Skeletal muscle cell (primary cell): ENCODE measurements around the gene ASCL5.

Experiments used
- DNase-seq: peaks from one replicate; pipeline ENCODE4 v3.0.0-alpha.2; 2010; ENCODE audit warnings: low read depth
- H3K4me3 ChIP-seq: 2 replicates; pipeline ENCODE4 v1.5.1; 2011; ENCODE audit warnings: low read depth, mild to moderate bottlenecking, control low read depth, low read length, moderate library complexity

Gene ASCL5

DNA sequence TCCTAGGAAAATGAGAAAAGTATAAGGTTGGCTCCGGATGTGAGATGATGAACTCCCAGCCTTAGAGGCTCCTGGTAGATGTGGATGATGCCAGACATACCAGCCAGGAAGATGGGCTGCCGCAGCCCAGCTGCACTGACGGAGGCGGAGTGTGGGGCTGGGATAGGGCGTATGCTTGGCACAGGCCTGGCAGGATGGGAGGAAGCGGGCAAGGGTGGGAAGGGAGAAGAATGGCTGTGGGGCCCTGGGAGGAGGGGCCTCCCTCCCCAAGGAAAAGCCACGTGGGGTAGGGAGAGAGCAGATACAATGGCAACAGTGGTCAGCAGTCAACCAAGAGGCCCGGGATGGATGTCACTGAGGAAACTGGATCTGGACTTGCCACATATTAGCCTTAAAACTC is 62.2 kb downstream of the ASCL5 start:
- H3K4me3 ChIP-seq, result no peak overlapping the region

More for the DNA sequence above, 62.2 kb downstream of the ASCL5 start:
- DNase-seq, result no peak
